Ramos (cell line): Measurements from ENCODE around the gene SDS.

Experiments
- in situ Hi-C: fragments of 300-500 bp; cut with MboI; formaldehyde crosslinking; loops from one replicate; pipeline ENCODE4 v1.14.3; 2022; ENCODE audit warnings: low sequenced_read_pairs; ENCODE audit not compliant: unreplicated experiment

The SDS gene

GRCh38 chr12:113403435-113404415, at the start of gene SDS:
SDS (minus strand) TSS chr12:113403887; CDS start chr12:113399708, 4,179 bp downstream.
- in situ Hi-C loops = no loop called here

- in situ Hi-C loops = no loop called here
Measured at GRCh38 chr12:113453330-113453729, 49.6 kb upstream of the SDS start.

- in situ Hi-C loops = no loop called here
Measured at GRCh38 chr12:113452458-113452857, 48.8 kb upstream of the SDS start.

DNA sequence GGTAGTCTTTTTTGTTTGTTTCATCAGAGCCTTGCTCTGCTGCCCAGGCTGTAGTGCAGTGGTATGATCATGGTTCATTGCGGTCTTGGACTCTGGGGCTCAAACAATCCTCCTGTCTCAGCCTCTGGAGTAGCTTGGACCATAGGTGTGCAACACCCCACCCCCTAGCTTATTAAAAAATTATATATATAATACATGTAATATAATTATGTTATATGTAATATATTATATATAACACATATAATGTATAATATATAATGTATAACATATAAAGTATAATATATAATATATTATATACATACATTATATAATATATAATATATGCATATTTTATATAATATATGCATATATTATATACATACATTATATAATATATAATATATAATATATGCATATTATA, 46.2 kb upstream of the SDS start:
- in situ Hi-C loops = no loop called here

DNA sequence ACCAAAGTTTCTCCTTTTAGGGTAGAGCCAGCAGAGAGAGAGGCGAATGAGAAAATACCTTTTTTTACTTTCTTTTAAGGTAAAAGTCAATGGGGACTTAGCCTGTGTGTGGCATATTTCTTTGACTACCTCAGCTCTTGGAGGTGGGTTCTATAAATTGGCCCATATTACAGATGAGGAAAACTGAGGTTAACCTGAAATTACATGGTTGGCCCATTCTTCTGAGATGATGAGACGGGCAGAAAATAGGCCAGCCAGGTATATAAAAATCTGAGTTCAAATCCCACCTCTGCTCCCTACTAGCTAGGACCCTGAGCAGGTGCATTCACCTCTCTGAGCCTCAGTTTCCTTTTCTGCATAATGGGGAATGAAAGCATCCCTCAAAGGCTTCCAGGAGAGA, 45.6 kb upstream of the SDS start:
- in situ Hi-C loops = no loop called here

GRCh38 chr12:113448873-113449272, 45.2 kb upstream of the SDS start:
- in situ Hi-C loops = no loop called here

GRCh38 chr12:113445544-113446171, 42.0 kb upstream of the SDS start:
- in situ Hi-C loops = no loop called here

- in situ Hi-C loops = no loop called here
Measured at GRCh38 chr12:113443030-113443539, 39.4 kb upstream of the SDS start.

DNA sequence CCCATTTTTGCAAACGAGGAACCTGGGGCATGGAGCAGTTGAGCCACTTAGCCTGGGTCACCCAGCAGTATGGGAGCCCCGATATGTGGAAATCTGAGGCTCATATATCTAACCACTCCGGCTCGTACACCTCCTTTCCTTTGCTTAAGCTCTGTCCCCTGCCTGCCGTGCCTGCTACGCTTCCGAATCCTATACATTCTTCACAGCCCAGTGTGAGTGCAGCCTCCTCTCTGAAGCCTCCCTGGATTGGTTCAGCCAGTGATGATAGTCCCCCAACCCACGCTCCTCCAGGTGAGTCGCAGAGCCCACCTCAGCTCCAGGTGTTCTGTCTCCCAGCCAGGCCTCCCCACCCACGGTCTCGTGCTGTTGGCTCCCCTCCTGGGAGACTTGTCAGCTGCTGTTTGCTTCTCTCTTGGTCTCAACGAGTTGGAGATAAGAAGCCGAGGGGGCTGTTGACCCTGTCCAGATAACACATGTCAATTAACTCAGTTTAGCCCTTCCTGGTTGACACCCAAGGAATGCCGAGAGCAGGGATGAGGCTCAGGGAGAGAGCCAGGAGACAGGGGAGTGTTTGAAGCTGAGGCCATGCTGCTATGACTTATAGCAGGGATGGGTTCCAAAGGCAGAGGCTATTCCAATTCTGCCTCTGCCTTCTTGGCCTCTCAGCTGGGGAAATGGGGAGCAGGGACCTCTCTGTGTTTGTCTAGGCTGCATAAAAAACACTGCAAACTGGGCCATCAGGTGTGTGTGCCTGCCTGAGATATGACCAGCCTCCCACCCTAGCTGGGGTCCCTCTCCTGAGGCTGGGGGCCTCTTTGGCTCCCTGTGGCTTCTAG, 37.5 kb upstream of the SDS start:
- in situ Hi-C loops = no loop called here

DNA sequence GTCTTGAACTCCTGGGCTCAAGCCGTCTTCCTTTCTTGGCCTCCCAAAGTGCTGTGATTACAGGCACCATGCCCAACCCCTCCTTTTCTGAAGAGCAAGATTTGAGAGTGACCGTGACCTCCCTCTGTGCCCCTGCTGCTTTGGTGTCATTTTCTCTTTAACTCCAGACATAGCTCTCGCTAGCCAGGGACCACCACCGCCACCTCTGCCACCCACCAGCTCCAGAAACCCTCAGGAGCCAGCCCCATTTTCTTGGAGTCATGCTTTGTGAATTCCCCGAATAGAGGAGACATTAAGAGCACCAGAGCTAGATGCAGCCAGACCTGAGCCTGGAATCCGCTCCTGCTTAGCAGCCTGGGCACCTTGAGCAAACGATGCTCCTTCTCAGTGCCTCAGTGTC, 36.6 kb upstream of the SDS start:
- in situ Hi-C loops = no loop called here

DNA sequence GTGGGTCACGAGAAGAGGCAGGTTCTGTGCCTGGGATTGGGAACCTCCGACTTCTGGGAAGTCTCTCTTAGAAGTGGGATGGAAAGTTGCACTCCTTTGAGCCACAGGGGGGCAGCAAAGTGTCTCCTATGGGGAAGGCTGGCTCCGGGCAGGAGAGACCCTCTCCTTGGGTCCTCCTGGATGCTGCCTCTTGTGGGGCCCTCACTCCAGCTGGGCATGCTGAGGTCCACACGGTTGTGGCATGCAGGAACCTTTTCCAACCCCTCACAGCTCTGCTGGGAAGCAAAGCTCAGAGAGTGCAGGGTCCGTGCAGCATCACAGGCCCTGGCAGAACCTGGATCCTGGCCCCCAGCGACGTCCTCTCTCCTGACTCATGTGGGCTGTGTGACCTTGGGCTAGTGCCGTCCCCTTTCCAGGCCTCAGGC, 35.9 kb upstream of the SDS start:
- in situ Hi-C loops = loop anchor here (10.0 kb wide), 1 partner anchor 245 kb away; no protein-coding TSS in a partner anchor

DNA sequence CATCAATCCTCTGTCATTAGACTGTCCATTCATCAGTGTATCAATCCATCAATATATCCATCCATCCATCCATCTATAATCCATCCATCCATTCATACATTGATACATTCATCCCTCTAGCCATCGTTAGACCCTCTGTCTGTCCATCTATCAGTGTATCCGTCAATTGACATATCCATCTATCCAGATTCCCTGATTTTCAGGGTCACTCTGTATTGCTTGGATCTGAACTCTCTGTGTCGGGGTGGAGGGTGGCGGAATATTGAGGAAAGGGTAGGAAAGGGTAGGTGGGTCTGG, 35.6 kb upstream of the SDS start:
- in situ Hi-C loops = loop anchor here (10.0 kb wide), 1 partner anchor 244 kb away; no protein-coding TSS in a partner anchor

DNA sequence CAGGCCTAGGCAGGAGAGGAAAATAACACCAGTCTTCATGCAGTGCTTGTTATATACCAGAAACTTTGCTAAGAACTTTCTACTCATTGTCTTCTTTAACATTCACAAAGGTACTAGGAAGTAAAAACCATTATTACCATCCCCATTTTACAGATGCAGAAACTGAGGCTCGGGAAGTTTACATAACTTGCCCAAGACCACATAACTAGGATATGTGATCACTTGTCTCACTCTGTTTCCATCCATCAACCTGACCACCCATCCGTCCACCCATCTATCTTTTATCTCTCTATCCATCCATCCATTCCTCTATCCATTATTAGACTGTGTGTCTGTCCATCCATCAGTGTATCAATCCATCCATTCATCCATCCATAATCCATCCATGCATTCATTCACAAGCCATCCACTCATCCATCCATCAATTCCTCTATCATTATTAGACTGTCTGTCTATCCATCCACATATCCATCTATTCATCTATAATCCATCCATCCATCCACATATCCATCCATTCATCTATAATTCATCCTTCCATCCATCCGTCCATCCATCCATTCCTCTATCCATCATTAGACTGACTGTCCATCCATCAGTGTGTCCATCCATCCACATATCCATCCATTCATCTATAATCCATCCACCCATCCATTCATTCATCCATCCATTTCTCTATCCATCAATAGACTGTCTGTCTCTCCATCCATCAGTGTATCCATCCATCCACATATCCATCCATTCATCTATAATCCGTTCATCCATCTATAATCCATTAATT, 35.0 kb upstream of the SDS start:
- in situ Hi-C loops = loop anchor here (10.0 kb wide), 1 partner anchor 244 kb away; no protein-coding TSS in a partner anchor

- in situ Hi-C loops = loop anchor here (10.0 kb wide), 1 partner anchor 243 kb away; no protein-coding TSS in a partner anchor
Measured at GRCh38 chr12:113437729-113438100, 34.0 kb upstream of the SDS start.

DNA sequence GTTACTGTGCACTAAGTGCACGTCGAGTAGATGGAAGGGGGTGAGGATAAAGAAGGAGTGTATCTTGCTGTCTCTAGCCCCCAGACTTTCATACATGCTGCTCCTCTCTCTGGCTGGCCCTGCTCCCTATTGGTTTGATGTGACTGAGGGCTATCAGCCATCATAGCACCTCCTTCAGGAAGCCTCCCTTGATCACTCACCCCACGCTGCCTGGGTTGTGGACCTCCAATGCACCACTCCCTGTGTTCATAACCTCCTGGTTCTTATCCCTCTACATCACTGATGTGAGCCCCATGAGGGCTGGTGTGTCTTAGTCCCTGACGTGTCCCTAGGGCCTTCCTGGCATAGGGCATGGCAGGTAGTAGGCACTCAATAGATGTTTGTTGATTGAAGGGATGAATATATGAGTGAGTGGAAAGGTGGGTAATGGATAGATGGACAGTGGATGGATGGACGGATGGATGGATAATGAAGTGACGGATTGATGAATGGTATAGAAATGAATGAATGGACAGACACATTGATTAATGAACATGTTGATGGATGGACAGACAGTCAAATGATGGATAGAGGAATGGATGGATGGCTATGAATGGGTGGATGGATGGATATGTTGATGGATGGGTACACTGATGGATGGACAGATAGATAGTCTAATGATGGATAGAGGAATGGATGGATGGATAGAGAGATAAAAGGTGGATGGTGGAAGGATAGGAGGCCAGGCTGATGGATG, 33.5 kb upstream of the SDS start:
- in situ Hi-C loops = loop anchor here (10.0 kb wide), 1 partner anchor 242 kb away; no protein-coding TSS in a partner anchor

DNA sequence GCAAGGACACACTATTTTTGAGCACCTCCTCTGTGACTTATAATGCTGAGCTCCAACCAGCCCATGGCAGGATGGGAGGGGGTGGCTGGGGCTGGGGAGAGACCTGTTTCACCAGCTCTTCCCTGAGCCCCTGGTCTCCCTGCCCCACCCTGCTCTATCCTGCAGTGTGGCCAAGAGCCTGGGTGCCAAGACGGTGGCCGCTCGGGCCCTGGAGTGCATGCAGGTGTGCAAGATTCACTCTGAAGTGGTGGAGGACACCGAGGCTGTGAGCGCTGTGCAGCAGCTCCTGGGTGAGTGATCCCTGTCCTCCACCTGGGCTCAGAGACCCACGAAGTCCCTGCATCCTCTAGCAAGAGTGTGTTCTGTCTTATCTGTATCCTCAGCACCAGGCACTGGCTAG, 32.9 kb upstream of the SDS start:
- in situ Hi-C loops = loop anchor here (10.0 kb wide), 1 partner anchor 242 kb away; no protein-coding TSS in a partner anchor

DNA sequence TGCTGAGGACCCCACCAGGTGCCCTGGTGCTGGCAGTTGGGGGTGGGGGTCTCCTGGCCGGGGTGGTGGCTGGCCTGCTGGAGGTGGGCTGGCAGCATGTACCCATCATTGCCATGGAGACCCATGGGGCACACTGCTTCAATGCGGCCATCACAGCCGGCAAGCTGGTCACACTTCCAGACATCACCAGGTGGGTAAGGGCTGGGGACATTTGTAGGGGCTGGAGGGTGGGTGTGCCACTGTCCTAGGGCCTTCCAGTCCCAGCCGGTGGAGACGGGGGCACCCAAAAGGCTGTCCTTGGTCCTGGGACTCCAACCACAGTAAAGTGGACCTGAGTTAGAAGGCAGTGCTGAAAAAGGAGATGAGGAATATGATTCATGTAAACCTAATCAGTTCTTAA, 31.7 kb upstream of the SDS start:
- in situ Hi-C loops = loop anchor here (10.0 kb wide), 1 partner anchor 241 kb away; no protein-coding TSS in a partner anchor

DNA sequence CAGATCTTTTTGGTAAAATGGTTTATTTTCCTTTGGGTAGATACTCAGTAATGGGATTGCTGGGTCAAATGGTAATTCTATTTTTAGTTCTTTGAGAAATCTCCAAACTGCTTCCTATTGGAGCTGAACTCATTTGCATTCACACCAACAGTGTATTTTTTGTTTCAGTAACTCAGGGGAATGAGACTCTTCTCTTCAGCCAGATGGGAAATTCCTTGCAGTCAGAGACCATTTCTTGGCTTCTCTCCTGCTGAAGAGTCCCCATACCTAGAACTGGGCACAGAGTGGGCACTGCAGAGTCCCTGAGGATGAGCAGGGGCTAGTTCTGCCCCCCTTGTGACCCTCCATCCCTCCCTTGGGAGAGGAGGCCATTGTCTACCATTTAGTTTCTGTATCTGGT, 29.3 kb upstream of the SDS start:
- in situ Hi-C loops = loop anchor here (10.0 kb wide), 1 partner anchor 238 kb away; no protein-coding TSS in a partner anchor

- in situ Hi-C loops = loop anchor here (10.0 kb wide), 1 partner anchor 114 kb away; no protein-coding TSS in a partner anchor
Measured at GRCh38 chr12:113428482-113428881, 24.8 kb upstream of the SDS start.
